Measurements from ENCODE around the gene TVP23C.
"Not testable (repeated sequence)": the region's sequence is repeated elsewhere in the genome, so short reads cannot be mapped to it uniquely, and the experiment has no call there.

TVP23C gene

GRCh38 chr17:15563375-15563857, at the start of gene TVP23C:
TSS of gene TVP23C (minus strand) at chr17:15563483. CDS start at chr17:15563448, 35 bp downstream.
- DNase-seq (ENCODE audit: low spot score), result peak; percentile 16

GRCh38 chr17:15592960-15593359, 29.7 kb upstream of the TVP23C start:
- not testable (repeated sequence) for DNase-seq (ENCODE audit: low spot score)

DNA sequence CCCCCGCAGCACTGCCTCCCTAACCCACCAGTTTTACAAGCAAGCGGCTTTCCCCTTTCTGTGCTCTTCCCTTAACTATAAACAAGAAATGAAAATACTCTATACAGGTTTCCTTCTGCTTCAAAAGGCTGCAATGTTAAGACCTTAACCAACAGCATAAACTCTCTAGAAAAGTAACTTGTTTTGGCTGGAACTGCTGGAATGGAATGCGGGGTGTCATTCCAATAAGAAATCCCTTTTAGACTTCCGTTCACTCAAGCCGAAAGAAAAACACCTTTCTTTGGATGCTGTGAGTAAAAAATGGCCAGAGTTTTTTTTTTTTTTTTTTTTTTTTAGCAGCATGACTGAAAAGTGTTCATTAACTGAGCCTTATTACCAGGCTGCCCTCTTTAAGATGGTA, 28.7 kb upstream of the TVP23C start:
- not testable (repeated sequence) for DNase-seq (ENCODE audit: low spot score)

DNA sequence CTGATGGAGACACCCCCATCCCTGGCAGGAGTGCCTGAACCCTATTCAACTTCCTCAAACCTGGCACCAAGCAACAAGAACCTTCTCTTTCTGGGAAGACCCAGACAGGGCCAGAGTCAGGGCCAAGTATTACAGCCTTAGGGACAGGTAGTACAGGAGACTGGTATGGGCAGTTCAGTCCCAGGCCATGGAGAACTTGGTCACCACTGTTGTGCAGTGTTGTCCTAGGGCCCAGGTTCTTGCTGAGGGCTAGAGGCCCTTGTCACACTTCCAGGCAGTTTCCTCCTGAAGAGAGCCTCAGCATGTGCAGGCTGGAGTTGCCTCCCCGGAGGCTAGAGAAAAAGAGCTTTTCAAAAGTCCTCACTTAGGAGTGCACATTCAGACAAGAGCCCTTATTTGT, 27.6 kb upstream of the TVP23C start:
- DNase-seq (ENCODE audit: low spot score), result not testable (repeated sequence)

DNA sequence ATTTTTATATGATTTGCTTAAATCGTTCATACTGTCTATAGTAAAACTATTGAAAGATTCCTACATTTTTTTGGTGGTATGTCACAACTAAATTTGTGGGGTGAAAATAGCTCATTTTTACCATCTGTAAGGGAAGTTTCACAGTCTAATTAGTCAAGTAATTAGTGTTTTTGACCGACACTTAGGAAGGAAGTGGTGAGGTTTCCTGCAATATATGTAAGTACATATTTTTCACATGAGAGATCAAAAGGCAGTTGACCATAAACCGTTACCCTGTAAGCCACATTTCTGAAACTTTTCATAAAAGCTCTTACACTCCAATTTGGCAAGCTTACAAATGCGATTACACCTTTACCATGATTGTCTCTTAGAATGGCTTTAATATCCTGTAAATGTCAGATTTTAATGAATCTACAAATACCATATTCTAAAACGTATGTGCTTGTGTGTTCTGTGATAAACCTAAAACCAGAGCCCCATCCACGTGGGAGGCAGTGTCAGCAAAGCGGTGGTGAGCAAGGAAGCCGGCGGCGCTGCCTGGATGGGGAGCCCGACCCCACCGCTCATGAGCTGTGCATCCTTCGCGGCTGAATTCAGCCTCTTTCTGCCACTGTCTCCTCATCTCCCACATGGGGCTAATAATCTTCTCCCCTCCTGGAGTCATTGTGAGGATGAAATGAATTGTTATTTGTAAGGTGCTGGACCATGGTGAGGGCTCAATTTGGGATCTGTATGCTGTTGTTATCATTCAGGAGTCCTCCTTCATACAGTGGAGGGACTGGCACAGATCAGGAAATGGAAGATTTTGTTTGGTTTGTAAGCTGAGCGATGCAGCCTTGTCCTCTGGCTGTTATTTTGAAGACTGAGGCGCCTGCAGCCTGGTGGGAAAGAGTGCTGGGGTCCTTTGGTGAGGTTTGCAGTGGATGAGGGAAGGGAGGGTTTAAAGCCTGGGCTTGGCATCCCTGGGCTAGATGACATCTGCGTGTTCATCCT, 26.6 kb upstream of the TVP23C start:
- DNase-seq (ENCODE audit: low spot score), result not testable (repeated sequence)

- not testable (repeated sequence) for DNase-seq (ENCODE audit: low spot score)
Measured at GRCh38 chr17:15588017-15588416, 24.7 kb upstream of the TVP23C start.

- not testable (repeated sequence) for DNase-seq (ENCODE audit: low spot score)
Measured at GRCh38 chr17:15583313-15583712, 20.0 kb upstream of the TVP23C start.

- not testable (repeated sequence) for DNase-seq (ENCODE audit: low spot score)
Measured at GRCh38 chr17:15581462-15581861, 18.2 kb upstream of the TVP23C start.

DNA sequence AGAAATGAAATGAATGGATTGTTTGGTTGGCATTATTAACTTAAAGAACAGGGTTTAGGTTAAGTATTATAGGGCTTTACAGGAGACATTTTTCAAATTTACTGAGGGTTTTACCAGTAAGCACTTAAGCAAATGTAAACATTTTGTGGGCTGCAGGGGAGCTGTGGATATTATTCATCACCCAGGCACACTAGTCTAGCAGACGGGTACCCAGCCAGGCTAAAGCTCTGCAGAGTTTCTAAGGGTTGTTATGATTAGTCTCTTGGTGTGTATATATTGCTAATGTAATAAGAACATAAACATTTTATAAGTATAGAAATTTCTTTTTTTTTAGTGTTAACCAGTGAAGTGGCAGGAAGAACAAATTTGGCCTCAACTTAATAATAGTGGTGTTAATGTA, 13.6 kb upstream of the TVP23C start:
- DNase-seq (ENCODE audit: low spot score), result not testable (repeated sequence)

GRCh38 chr17:15574660-15575059, 11.4 kb upstream of the TVP23C start:
- not testable (repeated sequence) for DNase-seq (ENCODE audit: low spot score)

- not testable (repeated sequence) for DNase-seq (ENCODE audit: low spot score)
Measured at GRCh38 chr17:15573870-15574269, 10.6 kb upstream of the TVP23C start.

DNA sequence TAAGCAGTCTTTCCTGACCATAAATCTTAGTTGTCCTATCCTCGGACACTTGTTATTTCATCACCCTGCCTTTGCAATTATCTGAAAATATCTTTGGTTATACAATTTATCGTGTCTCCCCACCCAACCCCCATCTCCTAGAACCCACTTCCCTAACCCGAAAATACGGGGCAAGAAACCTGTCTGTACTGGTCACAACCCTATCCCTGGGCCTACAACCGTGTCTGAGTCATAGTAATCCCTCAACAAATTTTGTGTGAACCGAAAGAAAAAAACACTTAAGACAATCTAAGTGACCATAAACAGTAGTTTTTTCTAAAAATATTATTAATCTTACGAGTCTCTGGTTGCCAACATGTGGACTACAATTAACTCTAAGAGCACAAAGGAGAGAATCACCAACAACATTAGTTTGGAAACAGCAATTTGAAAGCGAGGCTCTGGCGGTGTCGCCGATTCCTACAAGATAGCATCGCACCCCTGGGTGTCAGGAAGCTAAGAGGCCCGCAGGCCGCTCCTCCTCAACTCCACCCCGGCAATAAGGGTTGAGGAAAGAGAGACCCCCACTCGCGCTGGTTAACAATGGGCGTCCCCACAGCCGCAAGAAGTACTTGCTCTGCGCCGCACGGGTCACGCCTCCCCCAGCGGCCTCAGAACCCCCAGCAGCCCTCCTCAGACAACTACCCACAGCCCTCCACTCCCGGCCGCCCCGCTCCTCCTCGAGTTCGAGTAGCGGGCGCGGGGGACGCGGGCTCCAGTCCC, 489 bp downstream of the TVP23C start:
- not testable (repeated sequence) for DNase-seq (ENCODE audit: low spot score)

DNA sequence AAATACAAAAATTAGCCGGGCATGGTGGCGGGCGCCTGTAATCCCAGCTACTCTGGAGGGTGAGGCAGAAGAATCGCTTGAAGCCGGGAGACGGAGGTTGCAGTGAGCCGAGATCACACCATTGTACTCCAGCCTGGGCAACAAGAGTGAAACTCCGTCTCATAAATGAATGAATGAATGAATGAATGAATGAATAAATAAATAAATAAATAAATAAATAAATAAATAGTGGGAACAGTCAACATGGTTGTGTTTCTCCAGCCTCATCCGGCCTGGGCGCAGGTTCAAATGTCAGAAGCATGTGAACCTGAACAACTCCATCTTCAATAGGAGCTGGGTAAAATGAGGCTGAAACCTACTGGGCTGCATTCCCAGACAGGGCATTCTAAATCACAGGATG, 1.8 kb downstream of the TVP23C start:
- not testable (repeated sequence) for DNase-seq (ENCODE audit: low spot score)

DNA sequence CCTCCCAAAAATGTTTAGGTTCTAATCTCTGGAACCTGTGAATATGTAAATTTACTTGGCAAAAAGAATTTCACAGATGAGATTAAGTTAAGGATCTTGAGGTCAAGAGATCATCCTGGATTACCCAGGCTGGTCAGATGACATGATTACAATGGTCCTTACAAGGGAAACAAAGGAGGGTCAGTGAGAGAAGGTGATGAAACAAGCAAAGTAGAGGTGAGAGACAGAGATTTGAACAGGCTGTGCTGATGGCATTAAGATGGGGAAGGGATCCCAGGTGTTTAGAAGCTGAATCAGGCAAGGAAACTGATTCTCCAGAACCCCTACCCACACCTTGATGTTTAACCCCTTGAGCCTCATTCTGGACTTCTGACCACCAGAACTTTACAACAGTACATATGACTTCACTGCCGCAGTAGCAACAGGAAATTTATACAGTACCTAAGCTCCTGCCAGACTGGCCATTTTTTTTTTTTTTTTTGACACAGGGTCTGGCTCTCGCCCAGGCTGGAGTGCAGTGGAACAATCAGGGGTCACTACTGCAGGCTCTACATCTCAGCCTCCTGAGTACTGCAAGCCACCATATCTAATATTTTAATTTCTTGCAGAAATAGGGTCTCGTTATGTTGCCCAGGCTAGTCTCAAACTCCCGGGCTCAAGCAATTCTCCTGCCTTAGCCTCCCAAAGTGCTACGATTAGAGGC, 4.7 kb downstream of the TVP23C start:
- not testable (repeated sequence) for DNase-seq (ENCODE audit: low spot score)

- not testable (repeated sequence) for DNase-seq (ENCODE audit: low spot score)
Measured at GRCh38 chr17:15557334-15557832, 5.9 kb downstream of the TVP23C start.

GRCh38 chr17:15552932-15553331, 10.4 kb downstream of the TVP23C start:
- DNase-seq (ENCODE audit: low spot score), result not testable (repeated sequence)

DNA sequence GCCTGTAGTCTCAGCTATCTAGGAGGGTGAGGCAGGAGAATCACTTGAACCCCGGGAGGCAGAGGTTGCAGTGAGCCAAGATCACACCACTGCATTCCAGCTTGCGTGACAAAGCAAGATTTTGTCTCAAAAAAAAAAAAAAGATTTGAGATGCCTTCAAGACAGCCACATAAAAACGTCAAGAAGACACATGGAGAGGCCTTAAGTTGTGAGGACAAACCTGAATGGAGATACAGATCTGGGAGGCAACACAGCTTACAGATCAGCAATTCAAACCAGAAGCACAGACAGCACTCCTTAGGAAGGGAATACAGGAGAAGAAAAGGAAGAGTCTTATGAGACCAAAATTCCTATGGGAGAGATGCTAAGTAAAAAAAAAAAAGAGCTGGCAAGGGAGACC, 13.7 kb downstream of the TVP23C start:
- not testable (repeated sequence) for DNase-seq (ENCODE audit: low spot score)

DNA sequence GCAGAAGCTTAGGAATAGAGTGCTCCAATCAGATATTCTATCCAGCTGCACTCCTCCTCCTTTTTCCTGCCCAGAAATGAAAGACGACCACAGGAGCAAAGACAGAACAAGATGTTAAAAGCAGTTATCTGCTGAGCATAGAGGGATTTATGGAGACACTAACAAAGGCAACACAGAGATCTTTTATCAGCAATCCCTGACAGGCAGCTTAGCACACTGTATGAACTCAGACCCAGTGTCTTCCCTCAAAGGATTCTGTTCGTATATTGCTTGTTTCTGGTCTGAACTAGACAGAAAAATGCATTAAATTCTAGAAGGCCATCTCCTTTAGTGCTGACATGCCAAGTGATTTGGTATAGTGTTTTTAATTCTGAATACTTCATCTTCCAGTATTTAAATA, 16.7 kb downstream of the TVP23C start:
- not testable (repeated sequence) for DNase-seq (ENCODE audit: low spot score)

DNA sequence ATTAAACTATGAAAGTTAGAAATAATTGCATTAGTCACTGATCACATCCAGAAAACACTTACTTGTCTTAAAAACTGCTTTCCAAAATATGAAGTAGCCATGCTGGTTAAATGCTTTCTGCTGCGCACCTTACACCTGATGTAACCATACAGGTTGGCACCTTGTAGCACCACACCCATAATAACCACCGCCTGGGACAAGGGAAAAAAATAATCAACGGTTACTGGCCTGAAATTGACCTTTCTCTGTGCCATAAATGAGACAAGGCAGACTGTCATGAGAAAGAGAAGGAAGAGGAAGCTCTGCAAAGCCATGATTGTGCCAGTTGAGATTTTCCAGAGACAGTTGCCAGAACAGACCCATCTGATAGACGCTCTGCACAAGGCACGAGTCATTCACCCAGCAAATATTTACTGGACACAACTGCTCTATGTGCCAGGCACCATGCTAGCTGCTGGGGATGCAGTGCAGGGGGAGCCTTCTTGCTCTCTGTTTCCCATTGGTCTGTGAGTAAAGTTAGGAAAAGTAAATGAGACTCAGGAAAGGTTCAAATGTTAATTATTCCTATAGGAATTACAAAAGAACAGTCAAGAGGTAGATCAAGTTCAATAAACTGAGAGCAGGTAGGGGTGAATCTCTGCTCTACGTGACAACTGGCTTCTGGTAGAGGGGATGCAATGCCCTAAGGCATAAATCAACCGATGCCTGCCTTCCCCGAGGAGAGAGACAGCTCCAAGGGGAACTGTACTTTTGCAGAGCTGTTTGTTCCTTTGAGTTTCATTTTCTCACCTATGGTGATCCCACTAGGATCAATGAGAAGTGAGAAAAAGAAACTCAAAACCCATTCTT, 22.7 kb downstream of the TVP23C start:
- not testable (repeated sequence) for DNase-seq (ENCODE audit: low spot score)

DNA sequence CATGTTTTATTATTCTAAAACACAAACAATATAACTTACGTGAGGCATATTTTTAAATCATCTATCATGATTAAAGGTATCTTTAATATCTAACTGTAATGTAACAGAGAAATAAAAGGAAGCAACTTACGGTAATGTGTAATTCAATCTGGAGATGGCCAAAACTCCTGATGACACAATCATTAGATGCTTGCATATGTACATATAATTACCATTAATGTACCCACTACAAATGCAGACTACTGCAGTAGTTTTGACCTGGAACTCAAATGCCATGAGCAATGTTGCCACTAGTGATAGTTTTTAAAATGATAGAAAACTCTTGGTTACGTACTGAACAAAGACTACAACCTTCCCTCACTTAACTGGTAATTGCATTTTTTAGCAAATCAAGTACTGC, 30.2 kb downstream of the TVP23C start:
- not testable (repeated sequence) for DNase-seq (ENCODE audit: low spot score)
